GM12878 (cell line): ENCODE results near the gene PKD2.
"Not testable (repeated sequence)": the region's sequence is repeated elsewhere in the genome, so short reads cannot be mapped to it uniquely, and the experiment has no call there.

Experiments used
- CHD2 ChIP-seq: IDR thresholded peaks from 2 replicates; pipeline ENCODE4 v1.6.1; 2011; ENCODE audit warnings: low read depth, low read length, improper control_type of control experiment, borderline replicate concordance
- CREB1 ChIP-seq: IDR thresholded peaks from 2 replicates; pipeline ENCODE4 v1.6.1; 2012; ENCODE audit warnings: low read depth, mild to moderate bottlenecking, inconsistent platforms
- ESRRA ChIP-seq: IDR thresholded peaks from 2 replicates; pipeline ENCODE4 v1.6.1; 2012; ENCODE audit warnings: mild to moderate bottlenecking, low read length, improper control_type of control experiment
- EZH2 ChIP-seq: IDR thresholded peaks from 2 replicates; pipeline ENCODE4 v1.6.1; 2012; ENCODE audit warnings: low read depth, mild to moderate bottlenecking, control low read depth, inconsistent platforms, low read length, borderline replicate concordance; ENCODE audit not compliant: control insufficient read depth
- JUNB ChIP-seq: IDR thresholded peaks from 2 replicates; pipeline ENCODE4 v1.6.1; 2016; ENCODE audit warnings: antibody characterized with exemption, mild to moderate bottlenecking
- NBN ChIP-seq: fragments of 450-650 bp; IDR thresholded peaks from 2 replicates; pipeline ENCODE4 v1.6.1; 2016
- NR2C1 ChIP-seq: fragments of 450-650 bp; IDR thresholded peaks from 2 replicates; pipeline ENCODE4 v1.6.1; 2017; ENCODE audit warnings: antibody characterized with exemption, mild to moderate bottlenecking, moderate library complexity
- POLR2A ChIP-seq: IDR thresholded peaks from 2 replicates; pipeline ENCODE4 v1.6.1; 2011; ENCODE audit warnings: low read depth, mild to moderate bottlenecking, low read length
- POLR2AphosphoS2 ChIP-seq: IDR thresholded peaks from 2 replicates; pipeline ENCODE4 v1.6.1; 2011; ENCODE audit warnings: low read depth, mild to moderate bottlenecking, low read length, improper control_type of control experiment, moderate library complexity
- SPI1 ChIP-seq: IDR thresholded peaks from 2 replicates; pipeline ENCODE4 v1.6.1; 2011; ENCODE audit warnings: low read depth, mild to moderate bottlenecking, low read length, moderate library complexity, borderline replicate concordance; ENCODE audit not compliant: insufficient read depth
- TF ChIP-seq, protein P1 (sequence below), 3 experiments: IDR thresholded peaks in 2 of 3; conservative IDR thresholded peaks in 1 of 3; 2 replicates each; pipeline ENCODE4 v1.5.1; 2011; ENCODE audit warnings: low read depth in 3 of 3, low read length in 3 of 3, mild to moderate bottlenecking in 3 of 3, control low read depth in 2 of 3, moderate library complexity in 2 of 3, inconsistent platforms in 1 of 3, mixed read lengths in 1 of 3; ENCODE audit not compliant: control insufficient read depth in 2 of 3, insufficient read depth in 1 of 3; ENCODE audit errors: extremely low read depth in 1 of 3
- TF ChIP-seq, protein P2 (sequence below): fragments of 450-650 bp; IDR thresholded peaks from 2 replicates; pipeline ENCODE4 v1.6.1; 2017; ENCODE audit warnings: mild to moderate bottlenecking

DNA sequence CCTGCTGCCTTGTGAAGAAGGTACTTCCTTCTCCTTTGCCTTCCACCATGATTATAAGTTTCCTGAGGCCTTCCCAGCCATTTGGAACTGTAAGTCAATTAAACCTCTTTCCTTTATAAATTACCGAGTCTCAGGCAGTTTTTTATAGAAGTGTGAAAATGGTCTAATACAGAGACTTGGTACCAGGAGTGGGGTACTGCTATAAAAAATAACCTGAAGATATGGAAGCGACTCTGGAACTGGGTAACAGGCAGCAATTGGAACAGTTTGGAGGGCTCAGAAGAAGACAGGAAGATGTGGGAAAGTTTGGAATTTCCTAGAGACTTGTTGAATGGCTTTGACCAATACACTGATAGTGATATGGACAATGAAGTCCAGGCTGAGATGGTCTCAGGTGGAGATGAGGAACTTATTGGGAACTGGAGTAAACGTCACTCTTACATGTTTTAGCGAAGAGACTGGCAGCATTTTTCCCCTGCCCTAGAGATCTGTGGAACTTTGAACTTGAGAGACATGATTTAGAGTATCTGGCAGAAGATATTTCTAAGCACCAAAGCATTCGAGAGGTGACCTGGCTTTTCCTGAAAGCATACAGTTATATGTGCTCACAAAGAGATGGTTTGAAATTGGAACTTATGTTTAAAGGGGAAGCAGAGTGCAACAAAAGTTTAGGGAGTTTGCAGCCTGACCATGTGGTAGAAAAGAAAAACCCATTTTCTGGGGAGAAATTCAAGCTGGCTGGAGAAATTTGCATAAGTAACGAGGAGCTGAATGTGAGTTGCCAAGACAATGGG, 18.6 kb downstream of the PKD2 start:
- TF ChIP-seq, protein P1, sequence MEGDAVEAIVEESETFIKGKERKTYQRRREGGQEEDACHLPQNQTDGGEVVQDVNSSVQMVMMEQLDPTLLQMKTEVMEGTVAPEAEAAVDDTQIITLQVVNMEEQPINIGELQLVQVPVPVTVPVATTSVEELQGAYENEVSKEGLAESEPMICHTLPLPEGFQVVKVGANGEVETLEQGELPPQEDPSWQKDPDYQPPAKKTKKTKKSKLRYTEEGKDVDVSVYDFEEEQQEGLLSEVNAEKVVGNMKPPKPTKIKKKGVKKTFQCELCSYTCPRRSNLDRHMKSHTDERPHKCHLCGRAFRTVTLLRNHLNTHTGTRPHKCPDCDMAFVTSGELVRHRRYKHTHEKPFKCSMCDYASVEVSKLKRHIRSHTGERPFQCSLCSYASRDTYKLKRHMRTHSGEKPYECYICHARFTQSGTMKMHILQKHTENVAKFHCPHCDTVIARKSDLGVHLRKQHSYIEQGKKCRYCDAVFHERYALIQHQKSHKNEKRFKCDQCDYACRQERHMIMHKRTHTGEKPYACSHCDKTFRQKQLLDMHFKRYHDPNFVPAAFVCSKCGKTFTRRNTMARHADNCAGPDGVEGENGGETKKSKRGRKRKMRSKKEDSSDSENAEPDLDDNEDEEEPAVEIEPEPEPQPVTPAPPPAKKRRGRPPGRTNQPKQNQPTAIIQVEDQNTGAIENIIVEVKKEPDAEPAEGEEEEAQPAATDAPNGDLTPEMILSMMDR (IDR thresholded peaks at IDR 0.05 in 2 of 3, conservative IDR thresholded peaks at IDR 0.05 in 1 of 3; ENCODE audit: control insufficient read depth in 2 of 3, extremely low read depth in 1 of 3, insufficient read depth in 1 of 3, low read depth in 3 of 3, low read length in 3 of 3): not testable (repeated sequence)
- TF ChIP-seq, protein P2, sequence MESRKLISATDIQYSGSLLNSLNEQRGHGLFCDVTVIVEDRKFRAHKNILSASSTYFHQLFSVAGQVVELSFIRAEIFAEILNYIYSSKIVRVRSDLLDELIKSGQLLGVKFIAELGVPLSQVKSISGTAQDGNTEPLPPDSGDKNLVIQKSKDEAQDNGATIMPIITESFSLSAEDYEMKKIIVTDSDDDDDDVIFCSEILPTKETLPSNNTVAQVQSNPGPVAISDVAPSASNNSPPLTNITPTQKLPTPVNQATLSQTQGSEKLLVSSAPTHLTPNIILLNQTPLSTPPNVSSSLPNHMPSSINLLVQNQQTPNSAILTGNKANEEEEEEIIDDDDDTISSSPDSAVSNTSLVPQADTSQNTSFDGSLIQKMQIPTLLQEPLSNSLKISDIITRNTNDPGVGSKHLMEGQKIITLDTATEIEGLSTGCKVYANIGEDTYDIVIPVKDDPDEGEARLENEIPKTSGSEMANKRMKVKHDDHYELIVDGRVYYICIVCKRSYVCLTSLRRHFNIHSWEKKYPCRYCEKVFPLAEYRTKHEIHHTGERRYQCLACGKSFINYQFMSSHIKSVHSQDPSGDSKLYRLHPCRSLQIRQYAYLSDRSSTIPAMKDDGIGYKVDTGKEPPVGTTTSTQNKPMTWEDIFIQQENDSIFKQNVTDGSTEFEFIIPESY: not testable (repeated sequence)
- not testable (repeated sequence) for TF ChIP-seq NR2C1, JUNB, NBN, POLR2A, CREB1, SPI1, EZH2, POLR2AphosphoS2, CHD2, ESRRA
